DMS114 treated with DMSO at 0.1 percent for 48 hours (cell line): ENCODE data around the gene HABP4.

Experiments
- DNase-seq: peaks from one replicate; lab custom pipeline; 2025; ENCODE audit not compliant: unreplicated experiment; lab: John Stamatoyannopoulos, UW

Gene HABP4

DNA sequence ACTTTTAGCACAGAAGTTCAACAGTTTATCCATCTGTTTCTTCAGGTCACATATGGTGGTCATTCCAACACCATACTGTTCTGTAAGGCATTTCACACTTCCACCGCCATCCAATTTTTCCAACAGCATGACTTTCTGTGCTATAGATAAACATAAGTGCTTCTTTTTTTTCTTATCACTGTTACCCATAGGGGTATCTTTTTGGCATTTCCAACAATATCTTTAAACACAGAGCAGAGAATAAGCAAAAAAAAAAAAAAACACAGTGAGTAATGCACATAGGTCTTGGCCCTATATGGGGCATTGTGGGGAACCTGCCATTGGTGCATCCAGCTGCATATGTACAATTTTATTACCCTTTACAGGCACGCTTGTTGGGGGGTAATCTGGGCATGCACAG lies 19.6 kb upstream of the HABP4 start:
- no peak for DNase-seq

DNA sequence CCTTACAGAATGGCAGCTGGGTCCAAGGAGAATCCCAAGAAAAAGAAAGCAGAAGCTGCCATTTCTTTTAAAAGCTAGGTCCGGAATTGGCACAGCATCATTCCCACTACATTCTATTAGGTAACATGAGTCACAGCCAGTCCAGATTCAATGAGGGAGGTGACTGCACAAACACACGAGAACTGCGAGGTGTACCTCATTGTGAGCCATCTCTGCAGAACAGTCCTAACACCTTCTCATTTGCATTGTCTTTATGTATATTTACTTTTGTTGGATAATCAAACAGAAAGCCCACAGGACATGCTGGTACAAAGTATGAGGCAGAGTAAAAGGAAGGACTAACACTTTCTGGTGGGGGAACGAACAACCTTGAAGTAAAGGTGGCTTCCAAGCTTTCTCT lies 14.6 kb upstream of the HABP4 start:
- no peak for DNase-seq

DNA sequence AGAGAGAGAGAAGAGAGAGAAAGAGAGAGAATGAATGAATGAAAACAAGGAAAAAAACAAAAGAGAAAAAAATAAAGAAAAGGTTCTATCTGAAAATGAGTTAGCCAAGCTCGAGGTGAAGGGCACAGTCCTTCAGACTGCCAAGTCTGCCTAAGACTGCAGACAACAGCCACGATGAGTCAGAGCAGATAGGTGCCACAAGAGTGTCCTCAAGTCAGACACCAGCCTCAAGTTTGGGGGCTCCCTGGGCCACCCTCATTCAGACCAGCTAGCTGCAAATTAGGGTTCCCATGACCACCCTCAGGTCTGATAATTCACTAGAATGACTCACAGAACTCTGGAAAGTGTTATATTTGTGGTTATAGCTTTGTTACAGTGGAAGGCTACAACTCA lies 13.9 kb upstream of the HABP4 start:
- DNase-seq, result no peak

DNA sequence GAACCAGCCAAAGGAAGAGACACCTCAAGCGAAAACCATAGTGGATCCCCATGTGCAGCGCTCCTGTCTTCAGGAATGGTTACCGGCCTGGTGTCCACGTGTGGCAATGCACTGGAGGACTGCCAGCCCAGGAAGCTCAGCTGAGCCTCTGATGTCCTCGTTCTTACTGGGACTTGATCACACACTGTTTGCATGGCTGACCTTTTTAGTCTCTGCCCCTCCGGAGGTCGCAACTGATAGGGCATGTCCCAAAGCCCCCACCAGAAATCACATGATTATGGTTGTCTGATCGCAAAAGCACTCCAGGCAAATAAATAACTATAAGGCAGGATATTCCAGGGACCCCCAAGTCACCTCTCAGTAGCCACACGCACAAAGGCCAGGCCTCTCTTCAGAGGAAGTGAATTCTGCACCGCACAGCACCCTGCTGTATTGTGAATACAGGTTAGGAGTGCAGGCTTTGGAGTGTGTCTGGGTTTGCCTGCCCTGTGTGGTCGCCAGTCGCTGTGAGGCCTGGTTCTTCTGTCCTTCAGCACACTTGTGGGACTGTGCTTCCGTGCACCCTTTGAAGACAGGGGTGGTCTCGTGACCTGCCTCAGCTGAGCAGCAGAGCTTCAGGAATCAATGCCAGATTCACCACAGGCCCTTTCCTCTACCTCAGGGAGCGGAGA lies 13.4 kb upstream of the HABP4 start:
- DNase-seq, result no peak

DNA sequence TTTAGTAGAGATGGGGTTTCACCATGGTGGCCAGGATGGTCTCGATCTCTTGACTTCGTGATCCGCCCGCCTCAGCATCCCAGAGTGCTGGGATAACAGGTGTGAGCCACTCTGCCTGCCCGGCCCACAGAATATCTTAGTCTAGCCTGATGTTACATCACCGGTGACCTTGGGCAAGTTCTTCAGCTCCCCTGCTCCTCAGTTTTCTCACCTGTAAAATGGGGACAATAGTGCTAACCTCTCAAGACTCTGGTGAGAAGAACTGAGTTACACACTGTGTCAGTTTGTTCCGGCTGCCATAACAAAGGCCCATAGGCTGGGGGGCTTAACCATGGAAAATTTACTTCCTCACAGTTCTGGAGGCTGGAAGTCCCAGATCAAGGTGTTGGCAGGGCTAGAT lies 12.5 kb upstream of the HABP4 start:
- no peak for DNase-seq

DNA sequence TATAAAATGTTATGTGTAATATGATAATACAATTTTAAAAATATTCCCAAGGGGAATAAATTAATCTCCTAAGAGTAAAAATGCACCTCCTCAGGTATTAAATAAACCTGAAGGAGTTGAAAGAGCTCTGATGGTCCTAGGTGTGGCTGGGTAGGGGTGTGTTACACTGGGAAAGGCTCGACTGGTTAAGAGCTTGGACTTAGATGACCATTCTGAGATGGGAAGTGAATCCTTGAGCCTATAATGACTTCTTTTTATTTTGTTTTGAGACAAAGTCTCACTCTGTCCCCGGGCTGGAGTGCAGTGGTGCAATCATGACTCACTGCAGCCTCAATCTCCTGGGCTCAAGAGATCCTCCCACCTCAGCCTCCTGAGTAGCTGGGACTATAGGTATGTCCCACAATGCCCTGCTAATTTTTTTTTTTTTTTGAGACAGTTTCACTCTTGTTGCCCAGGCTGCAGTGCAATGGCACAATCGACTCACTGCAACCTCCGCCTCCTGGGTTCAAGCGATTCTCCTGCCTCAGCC lies 9.2 kb upstream of the HABP4 start:
- no peak for DNase-seq

DNA sequence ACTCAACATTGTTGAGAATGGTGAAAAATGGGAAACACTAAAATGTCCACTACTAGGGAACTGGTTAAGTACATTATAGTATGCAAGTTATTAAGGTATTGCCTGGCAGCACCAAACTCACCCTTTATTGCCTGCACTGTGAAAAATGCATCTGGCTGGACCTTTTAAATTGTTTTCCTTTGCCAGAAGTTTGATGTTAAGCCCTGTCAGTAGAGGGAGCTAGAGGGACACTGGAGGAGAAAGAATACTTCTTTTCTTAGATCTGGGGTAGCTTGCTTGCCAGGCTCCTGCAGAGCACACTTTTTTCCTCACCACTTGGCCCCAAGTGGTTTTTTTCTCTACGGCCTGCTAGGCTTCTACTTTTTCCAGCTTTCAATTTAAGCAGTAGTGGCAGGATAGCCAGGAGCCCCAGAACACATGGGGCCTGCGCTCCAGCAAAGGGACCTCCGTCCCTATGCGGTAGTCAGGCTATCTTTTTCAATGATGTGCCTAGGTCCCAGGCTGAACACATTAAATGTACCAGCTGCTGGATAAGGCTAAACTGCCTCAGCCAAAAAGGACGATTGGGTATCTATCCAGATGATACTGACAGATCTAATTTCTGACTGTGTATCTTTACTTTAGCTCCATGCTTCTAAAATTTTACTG lies 8.0 kb upstream of the HABP4 start:
- DNase-seq, result no peak

DNA sequence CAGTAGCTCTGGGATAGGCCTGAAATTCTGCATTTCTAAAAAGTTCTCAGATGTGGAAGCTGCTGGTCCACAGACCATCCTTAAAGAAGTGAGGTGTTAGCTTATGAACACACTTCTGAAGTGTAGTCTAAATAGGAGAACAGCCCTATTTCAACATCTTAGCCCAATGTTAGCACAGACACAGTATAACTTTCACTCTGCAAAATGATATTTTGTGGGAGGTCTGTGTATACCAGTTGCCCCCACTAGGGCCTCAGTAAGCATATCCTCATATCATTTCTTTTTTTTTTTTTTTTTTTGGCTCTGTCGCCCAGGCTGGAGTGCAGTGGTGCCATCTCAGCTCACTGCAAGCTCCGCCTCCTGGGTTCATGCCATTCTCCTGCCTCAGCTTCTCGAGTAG lies 7.5 kb upstream of the HABP4 start:
- no peak for DNase-seq

DNA sequence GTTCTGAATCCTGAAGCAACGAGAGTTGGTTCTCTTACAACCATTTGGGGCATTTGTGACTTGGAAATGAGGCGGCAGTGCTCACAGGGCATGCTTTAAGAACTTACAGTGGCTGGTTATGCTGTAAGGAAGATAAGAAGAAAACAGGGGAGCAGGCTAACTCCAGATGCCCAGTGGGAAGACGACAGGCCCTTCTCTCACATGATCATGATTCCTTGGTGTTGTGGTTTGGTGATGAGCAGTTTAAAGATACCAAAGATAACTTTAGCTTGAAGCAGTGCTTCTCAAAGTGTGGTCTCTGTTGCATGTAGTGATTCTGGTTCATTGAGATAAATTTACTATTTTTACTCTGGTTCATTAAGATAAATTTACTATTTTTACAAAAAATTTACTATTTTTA lies 2.6 kb upstream of the HABP4 start:
- DNase-seq, result no peak

DNA sequence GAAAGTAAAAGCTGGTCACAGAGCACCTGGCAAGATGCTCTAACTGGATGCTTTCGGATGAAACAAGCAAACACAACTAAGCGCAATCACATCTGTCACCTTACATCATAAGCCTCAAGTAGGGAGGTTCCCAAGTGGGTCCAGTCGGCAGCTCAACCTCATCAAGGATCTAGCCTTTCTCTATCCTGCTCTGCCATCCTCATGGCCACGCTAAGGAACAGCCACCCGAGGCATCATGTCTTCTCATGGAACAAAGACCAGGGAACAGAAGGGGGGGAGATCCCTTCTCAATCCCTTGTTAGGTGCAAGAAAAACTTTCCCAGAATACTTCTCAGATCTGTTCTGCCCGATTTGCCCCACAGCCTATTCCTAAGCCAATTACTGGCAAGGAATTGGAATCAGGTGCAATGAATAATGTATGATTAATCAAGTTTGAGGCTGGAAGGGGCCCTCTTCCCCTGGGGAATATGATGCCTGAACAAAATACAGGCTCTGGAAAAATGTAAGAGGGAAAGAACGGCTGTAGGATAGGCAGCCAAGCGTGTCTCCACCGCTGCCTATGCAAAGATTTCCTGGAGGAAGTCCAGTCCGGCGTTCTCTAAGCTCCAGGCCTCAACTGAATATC lies 1.3 kb upstream of the HABP4 start:
- no peak for DNase-seq

DNA sequence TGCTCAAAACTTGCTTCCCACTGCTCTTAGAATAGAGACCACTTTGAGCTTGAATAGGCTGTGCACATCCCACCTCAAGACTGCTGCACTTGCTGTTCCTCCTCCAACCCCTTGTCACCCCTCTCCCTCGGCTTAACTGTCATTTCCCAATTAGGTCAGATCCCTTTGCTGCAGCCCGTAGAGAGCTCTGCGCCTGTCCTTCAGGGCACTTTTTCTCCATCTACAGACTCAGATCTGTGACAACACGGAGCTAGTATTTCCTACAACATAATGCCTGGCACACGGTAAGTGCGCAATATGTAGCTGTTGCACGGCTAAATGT lies 485 bp upstream of the HABP4 start:
- no peak for DNase-seq

DNA sequence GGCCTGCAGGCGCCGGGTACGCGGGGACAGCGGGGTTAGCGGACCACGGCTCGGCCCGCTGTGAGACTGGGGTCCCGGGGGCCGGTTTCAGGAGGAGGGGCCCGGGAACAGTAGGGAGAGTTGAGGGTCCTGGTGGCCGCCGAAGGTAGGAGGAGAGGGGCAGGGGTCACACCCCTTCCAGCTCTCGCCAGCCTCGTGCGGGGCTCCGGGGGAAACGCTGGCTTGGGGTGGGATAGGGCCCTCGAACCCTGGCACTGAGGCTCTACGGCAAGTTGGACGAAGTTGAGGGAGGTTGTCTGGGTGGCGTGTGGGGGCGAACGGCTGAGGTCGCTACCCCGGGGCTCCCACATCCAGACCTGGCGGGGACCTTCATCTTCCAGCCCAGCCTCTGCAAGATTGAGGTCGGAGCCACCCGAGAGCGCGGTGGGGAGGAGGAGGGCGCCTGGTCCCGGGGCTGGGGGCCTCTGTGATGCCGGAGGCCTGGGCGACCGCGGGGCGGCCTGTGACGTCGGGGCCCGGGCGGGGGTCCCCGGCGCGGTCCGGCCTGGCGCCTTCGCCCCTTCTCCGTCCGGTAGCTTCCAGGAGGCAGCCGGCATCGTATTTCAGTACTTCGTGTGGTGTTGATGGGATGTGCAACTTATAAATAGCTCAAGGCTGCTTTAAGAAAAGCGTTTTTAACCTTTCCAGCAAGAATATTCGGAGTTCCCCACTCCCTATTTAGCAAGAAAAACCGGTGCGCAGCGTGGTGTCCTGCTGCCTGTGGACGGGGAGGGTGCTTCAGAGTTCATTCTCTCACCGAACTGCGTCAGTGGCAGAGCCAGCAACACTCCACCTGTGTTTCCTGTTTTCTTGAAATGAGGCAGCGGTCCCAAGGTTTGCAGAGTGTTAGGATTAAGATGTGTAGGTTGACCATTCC lies 902 bp downstream of the HABP4 start:
- DNase-seq, result no peak

DNA sequence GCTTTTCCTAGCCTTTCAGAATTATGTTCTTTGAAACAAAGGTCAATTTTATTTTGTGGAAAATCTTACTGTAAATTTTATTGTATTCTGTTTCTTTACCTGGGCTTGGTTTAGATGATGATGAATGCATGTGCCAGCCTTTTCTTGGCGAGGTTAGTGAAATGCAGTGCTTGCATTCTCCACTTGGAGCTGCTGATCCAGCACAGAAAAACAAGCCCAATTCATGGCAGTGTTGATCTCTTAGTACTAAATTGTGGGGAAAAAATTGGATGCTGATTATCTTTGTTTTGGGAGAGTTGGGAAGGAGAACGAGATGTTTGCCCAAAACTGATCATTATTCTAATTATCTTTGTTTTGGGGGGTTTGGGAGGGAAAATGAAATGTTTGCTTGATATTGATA lies 3.7 kb downstream of the HABP4 start:
- DNase-seq, result no peak

DNA sequence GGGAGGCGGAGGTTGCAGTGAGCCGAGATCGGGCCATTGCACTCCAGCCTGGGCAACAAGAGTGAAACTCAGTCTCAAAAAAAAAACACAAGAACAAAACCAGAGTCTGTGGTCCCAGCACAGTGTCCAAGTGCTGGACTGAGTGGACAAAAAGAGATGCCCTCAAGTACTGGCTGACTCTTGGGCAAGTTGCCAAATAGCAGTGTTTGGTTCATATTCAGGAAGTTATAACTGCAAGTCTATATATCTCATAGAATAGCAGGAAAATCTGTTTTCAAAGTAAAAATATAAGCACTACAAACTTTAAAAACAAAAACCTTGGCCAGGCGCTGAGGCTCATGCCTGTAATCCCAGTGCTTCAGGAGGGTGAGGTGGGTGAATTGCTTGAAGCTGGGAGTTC lies 7.3 kb downstream of the HABP4 start:
- no peak for DNase-seq

DNA sequence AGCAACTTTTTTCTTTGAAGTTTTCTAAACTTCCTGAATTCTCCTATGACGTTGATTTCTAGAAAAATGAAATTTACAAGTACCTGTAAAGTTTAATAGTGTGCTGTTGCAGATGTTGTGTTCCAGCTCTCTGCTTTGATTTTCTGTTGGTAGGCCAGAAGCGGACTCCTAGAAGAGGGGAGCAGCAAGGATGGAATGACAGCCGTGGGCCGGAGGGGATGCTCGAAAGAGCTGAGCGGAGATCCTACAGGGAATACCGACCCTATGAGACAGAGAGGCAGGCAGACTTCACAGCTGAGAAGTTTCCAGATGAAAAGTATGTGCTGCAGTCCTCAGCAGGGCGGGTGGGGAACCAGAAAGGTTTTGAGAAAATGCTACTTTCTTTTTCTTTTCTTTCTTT lies 8.3 kb downstream of the HABP4 start:
- no peak for DNase-seq

DNA sequence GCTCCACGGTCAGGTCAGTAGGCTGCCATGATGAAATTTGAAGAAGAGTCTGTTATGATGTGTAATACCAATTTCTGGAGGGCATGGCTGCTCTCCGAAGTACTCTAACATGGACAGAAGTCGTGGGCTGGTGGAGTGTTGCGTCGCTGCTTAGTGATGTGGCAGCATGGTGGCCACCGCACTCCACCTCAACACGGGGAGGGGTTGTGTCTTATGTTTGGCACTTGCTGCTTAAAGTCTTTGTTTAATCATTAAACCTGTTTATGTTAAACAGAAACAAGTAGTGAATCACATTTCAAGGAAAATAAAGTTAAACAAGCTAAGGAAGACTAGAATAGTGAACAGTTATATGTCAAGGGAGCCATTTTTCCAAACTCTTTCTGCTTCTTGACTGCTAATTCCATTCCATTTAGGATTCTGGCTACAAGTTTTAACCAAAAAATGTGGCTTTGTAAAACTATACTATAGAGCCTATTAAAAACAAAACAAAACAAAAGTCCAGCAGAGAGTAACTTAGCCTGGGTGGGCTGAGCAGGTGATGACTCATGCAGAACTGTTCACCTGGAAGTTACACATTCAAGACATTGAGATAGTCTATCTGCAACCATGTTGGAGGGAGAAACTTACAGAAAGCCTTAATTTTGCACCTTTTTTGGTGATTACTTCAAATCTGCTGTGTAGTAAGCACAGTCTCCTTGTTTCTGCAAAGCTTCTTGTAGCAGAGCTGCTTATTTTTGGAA lies 9.5 kb downstream of the HABP4 start:
- DNase-seq, result no peak

DNA sequence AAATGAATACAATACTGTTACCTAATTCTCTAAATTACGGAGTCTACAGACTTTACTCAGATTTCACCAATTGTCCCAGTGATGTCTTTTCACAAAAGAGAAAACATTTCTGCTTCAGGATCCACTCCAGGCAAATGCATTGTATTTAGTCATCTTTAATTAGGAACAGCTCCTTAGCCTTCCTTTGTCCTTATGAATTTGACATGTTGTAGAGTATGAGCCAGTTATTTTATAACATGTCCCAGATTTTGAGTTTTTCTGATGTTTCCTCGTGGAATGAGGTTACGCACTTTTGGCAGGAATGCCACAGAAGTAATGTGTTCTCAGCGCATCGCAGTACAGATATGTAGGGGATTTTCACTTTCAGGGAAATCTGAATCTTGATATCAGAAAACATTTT lies 10.5 kb downstream of the HABP4 start:
- no peak for DNase-seq

DNA sequence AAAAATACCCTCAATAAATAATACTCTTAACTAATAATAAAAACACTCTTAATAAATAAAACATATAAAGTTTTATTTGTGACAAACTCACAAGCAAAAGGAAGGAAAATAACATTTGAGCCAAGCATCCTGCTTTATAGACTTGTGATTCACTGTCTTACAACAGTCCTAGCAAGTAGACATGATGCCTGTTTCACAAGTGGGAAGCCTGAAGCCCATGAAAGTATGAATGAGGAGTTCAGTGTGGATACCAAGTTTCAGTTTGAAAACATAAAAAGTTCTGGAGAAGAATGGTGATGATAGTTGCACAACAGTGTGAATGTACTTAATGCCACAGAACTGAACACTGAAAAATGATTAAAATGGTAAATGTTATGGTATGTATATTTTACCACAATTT lies 10.9 kb downstream of the HABP4 start:
- no peak for DNase-seq

DNA sequence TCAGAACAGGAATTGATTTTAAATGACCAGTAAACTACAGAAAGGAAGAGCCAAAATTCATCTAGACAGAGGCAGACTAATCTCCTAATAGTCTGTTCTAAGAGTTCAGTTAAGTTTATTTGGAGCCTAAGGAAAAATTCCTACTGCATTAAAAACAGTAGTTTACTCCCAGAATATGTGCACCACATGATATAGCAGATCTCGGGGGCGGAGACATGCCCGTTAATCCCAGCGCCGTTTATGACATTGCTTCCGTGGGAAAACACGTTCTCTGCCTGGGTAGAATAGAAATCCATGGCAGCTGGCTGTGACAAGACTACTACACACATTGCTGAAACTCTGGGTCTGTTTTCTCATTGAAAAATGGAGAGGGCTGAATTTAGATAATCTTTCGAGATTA lies 11.4 kb downstream of the HABP4 start:
- DNase-seq, result no peak

DNA sequence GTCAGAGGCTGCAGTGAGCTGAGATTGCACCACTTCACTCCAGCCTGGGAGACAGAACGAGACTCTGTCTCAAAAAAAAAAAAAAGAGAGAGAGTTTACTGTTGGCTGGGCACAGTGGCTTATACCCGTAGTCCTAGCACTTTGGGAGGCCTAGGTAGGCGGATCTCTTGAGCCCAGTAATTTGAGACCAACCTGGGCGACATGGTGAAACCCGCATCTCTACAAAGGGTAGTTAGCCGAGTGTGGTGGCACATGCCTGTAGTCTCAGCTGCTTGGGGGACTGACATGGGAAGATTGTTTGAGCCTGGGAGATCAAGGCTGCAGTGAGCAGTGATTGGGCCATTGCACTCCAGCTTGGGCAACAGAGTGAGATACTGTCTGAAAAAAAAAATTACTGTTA lies 12.6 kb downstream of the HABP4 start:
- no peak for DNase-seq

DNA sequence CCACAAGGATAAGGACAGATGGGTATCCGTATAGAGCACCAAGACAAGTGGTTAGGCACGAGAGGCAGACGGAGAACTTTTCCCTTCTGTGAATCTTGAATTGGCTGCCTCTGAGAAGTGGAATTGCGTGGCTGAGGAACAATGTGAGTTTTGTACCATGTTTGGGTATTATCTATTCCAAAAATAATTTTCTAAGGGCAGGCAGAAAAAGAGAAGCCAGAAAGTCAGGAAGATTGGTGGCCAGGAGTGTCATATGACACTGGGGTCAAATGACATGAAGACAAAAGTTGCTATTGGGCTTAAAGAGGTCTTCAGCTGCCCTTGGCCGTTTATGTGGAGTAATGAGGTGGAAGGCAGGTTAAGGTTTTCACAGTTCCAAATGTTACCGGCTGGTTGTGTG lies 14.5 kb downstream of the HABP4 start:
- no peak for DNase-seq
